Immature natural killer cell (primary cell): ENCODE measurements around the gene IL21. TPM values are rescaled to one million over a fixed set of nuclear protein-coding genes. Genes with fewer than 3 reads are reported as not detected.

Experiments
- DNase-seq, 3 donors: peaks; one replicate each; pipeline ENCODE4 v3.0.0; 2022; ENCODE audit warnings: mixed read lengths in 1 of 3
- H3K27ac Mint-ChIP-seq, 6 donors: one replicate each; pipeline ENCODE4 v1.8.0; 2020; ENCODE audit warnings: mixed read lengths in 6 of 6, mild to moderate bottlenecking in 5 of 6, inconsistent platforms in 4 of 6, moderate library complexity in 3 of 6
- H3K27me3 Mint-ChIP-seq, 3 donors: one replicate each; pipeline ENCODE4 v1.8.0; 2020 to 2021; ENCODE audit warnings: low read depth in 3 of 3, mild to moderate bottlenecking in 3 of 3, mixed read lengths in 3 of 3, moderate library complexity in 3 of 3, inconsistent platforms in 1 of 3
- H3K36me3 Mint-ChIP-seq, 3 donors: one replicate each; pipeline ENCODE4 v1.8.0; 2020; ENCODE audit warnings: mixed read lengths in 3 of 3, inconsistent platforms in 2 of 3, mild to moderate bottlenecking in 2 of 3
- H3K4me1 Mint-ChIP-seq, 2 donors: one replicate each; pipeline ENCODE4 v1.8.0; 2020; ENCODE audit warnings: inconsistent platforms in 2 of 2, mild to moderate bottlenecking in 2 of 2, mixed read lengths in 2 of 2, moderate library complexity in 1 of 2
- H3K4me3 Mint-ChIP-seq, 5 donors: one replicate each; pipeline ENCODE4 v1.8.0; 2020; ENCODE audit warnings: mild to moderate bottlenecking in 5 of 5, mixed read lengths in 5 of 5, inconsistent platforms in 3 of 5, moderate library complexity in 3 of 5
- H3K9me3 Mint-ChIP-seq, 6 donors: one replicate each; pipeline ENCODE4 v1.8.0; 2020; ENCODE audit warnings: mild to moderate bottlenecking in 6 of 6, mixed read lengths in 6 of 6, inconsistent platforms in 4 of 6, moderate library complexity in 3 of 6
- polyA plus RNA-seq, 3 donors: library from polyadenylated mRNA; unstranded; fragments of 300-500 nt; fragmentation: Illumina TruSeq; gene quantifications; one replicate each; pipeline ENCODE4 v1.2.3, GENCODE V29; 2021

Gene IL21
- polyA plus RNA-seq, 3 donors from 2014 or later, result not detected

DNA sequence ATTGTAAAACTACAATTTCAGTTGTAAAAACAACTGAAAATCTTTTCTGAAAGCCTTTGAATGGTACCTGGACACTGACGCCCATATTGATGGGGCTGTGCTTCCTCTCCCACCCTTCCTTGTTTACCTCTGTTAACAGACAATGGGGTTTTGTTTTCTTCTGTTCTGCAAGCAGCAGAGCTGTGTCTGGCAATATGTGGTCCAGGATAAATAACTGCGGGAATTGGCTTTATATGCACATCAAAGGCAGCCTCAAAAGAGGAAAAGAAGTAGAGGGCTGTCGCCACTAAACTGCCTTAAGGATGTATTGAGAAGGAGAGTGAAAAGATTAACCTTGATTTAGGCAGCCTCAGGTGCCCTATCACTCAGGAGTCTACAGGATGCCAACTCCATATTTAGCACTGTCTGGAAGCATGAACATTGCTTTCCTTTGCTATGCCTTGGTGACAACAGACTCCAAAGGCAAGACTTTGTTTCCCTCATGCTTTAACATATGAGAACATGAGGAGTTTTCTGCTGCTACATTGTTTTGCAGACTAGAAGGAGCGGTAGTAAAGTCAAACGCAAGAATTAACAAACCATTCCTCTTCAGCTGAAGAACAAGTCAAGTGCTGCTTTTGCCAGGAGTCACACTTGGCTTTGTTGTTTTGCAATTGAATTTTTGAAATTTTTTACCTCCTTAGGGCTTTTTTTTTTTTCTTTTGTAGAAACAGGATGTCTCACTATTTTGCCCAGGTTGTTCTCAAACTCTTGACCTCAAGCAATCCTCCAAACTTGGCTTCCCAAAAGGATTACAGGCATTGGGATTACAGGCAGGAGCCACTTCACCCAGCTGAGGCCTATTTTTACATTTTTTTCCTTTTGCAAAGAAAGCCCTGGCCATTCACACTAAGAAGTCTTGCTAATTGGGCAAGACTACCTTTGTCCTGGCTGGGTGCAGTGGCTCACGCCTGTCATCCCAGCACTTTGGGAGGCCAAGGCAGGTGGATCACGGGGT, 3.0 kb downstream of the IL21 start:
- Mint-ChIP-seq H3K4me1 (no peaks in the 10 kb centered on the region), H3K36me3 (no peaks in the 10 kb centered on the region), H3K9me3 (no peaks in the 10 kb centered on the region), H3K27me3 (no peaks in the 10 kb centered on the region), H3K27ac (no peak overlapping the region), H3K4me3 (no peak overlapping the region)
- no peak for DNase-seq

GRCh38 chr4:122616915-122617596, 3.8 kb downstream of the IL21 start:
- Mint-ChIP-seq H3K27me3 (no peaks in the 10 kb centered on the region), H3K27ac (no peak overlapping the region), H3K36me3 (no peaks in the 10 kb centered on the region), H3K4me1 (no peaks in the 10 kb centered on the region), H3K9me3 (no peaks in the 10 kb centered on the region), H3K4me3 (no peak overlapping the region)
- DNase-seq, result no peak

- Mint-ChIP-seq H3K27me3 (no peaks in the 10 kb centered on the region), H3K4me1 (no peaks in the 10 kb centered on the region), H3K9me3 (no peaks in the 10 kb centered on the region), H3K27ac (no peak overlapping the region), H3K36me3 (no peaks in the 10 kb centered on the region), H3K4me3 (no peak overlapping the region)
- no peak for DNase-seq
These were observed 6.2 kb downstream of the IL21 start for GRCh38 chr4:122614621-122615020.

GRCh38 chr4:122612540-122612939, 8.3 kb downstream of the IL21 start:
- H3K9me3 Mint-ChIP-seq, result no peaks in the 10 kb centered on the region
- no peak overlapping the region for H3K27ac Mint-ChIP-seq
- DNase-seq, result no peak
- H3K4me1 Mint-ChIP-seq, result no peaks in the 10 kb centered on the region
- no peaks in the 10 kb centered on the region for H3K27me3 Mint-ChIP-seq
- H3K36me3 Mint-ChIP-seq, result no peaks in the 10 kb centered on the region
- H3K4me3 Mint-ChIP-seq, result no peak overlapping the region

DNA sequence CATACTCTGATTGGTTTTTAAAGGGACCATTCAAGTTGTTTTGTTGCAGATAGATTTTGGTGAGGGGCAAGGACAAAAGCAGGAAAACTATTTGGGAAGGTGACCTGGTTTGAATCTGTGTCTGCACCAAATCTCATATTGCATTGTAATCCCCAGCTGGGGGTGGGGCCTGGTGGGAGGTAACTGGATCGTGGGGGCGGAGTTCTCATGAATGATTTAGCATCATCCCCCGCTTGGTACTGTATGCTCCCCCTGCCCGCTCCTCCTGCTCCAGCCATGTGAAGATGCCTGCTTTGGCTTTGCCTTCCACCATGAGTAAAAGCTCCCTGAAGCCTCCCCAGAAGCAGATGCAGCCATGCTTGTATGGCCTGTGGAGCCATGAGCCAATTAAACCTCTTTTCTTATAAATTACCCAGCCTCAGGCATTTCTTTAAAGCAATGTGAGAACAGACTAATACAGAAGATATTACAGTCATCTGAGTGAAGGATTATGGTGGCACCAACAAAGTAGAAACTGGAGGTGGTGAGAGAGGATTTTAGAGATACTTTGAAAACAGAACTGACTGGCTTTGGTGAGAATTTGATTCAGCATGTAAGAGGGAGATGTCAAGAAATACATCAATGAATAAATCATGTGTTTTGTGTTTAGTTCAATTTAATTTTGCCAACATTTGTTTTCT, 14.4 kb downstream of the IL21 start:
- H3K9me3 Mint-ChIP-seq, result peaks cover 0 to 5% (median 0%) of the 10 kb centered on the region in 6 donors
- no peaks in the 10 kb centered on the region for H3K36me3 Mint-ChIP-seq
- H3K27ac Mint-ChIP-seq, result no peak overlapping the region
- H3K4me3 Mint-ChIP-seq, result no peak overlapping the region
- peaks cover 0 to 3% (median 3%) of the 10 kb centered on the region in 3 donors for H3K27me3 Mint-ChIP-seq
- no peak for DNase-seq
- H3K4me1 Mint-ChIP-seq, result no peaks in the 10 kb centered on the region

- no peaks in the 10 kb centered on the region for H3K36me3 Mint-ChIP-seq
- no peaks in the 10 kb centered on the region for H3K4me1 Mint-ChIP-seq
- H3K27ac Mint-ChIP-seq, result no peak overlapping the region
- H3K4me3 Mint-ChIP-seq, result no peak overlapping the region
- H3K27me3 Mint-ChIP-seq, result peaks cover 0 to 12% (median 9%) of the 10 kb centered on the region in 3 donors
- no peak for DNase-seq
- peaks cover 0 to 5% (median 0%) of the 10 kb centered on the region in 6 donors for H3K9me3 Mint-ChIP-seq
These were observed 16.7 kb downstream of the IL21 start for GRCh38 chr4:122604146-122604545.

GRCh38 chr4:122603156-122603574, 17.7 kb downstream of the IL21 start:
- H3K36me3 Mint-ChIP-seq, result no peaks in the 10 kb centered on the region
- peaks cover 0 to 12% (median 9%) of the 10 kb centered on the region in 3 donors for H3K27me3 Mint-ChIP-seq
- peaks cover 0 to 7% (median 0%) of the 10 kb centered on the region in 6 donors for H3K9me3 Mint-ChIP-seq

GRCh38 chr4:122602277-122603142, 18.4 kb downstream of the IL21 start:
- no peaks in the 10 kb centered on the region for H3K4me1 Mint-ChIP-seq
- H3K36me3 Mint-ChIP-seq, result no peaks in the 10 kb centered on the region
- no peak overlapping the region for H3K4me3 Mint-ChIP-seq
- peaks cover 0 to 7% (median 0%) of the 10 kb centered on the region in 6 donors for H3K9me3 Mint-ChIP-seq
- no peak overlapping the region for H3K27ac Mint-ChIP-seq
- DNase-seq, result no peak
- peaks cover 0 to 12% (median 9%) of the 10 kb centered on the region in 3 donors for H3K27me3 Mint-ChIP-seq

More at GRCh38 chr4:122603156-122603574, 17.7 kb downstream of the IL21 start:
- no peaks in the 10 kb centered on the region for H3K4me1 Mint-ChIP-seq
- H3K4me3 Mint-ChIP-seq, result no peak overlapping the region
- no peak for DNase-seq
- no peak overlapping the region for H3K27ac Mint-ChIP-seq

- H3K36me3 Mint-ChIP-seq, result no peaks in the 10 kb centered on the region
- no peaks in the 10 kb centered on the region for H3K9me3 Mint-ChIP-seq
- H3K27ac Mint-ChIP-seq, result no peak overlapping the region
- DNase-seq, result no peak
- H3K27me3 Mint-ChIP-seq, result peaks cover 0 to 7% (median 0%) of the 10 kb centered on the region in 3 donors
- H3K4me3 Mint-ChIP-seq, result no peak overlapping the region
- H3K4me1 Mint-ChIP-seq, result no peaks in the 10 kb centered on the region
These were observed 29.7 kb downstream of the IL21 start for GRCh38 chr4:122591196-122591595.

DNA sequence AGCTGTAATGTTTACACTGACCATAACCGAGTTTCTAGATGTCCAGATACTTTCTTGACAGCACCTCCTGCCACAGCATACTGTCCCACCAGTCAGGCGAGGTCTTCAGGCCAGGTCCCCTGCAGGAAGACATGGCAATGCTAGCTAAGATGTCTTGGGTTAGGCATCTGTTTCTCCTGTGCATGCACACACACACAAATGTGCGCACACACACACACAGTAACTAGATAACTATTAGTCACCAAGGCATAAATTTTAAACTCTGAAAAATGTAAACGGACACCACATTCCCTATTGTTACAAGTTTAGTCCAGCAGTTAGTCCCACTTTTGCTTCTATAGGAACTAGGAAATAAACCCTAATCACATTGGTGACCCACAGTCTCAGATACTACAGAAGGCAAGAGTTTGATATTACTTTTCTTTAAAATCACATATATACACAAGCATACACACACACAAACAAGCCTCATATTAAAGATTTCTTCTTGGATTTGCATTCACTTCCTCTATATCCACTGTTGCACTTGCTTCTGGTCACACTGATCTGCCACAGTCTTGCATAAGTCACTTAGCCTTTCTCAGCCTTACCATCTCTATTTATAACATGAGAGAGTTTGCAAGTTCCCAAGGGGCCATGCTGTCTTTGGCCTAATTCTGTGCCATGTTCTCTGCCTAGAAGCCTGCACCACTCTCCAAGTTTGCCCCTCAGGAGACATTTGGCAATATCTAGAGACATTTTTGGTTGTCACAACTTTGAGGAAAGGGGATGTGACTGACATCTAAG, 32.2 kb downstream of the IL21 start:
- H3K4me3 Mint-ChIP-seq, result no peak overlapping the region
- H3K4me1 Mint-ChIP-seq, result no peaks in the 10 kb centered on the region
- peaks cover 0 to 7% (median 3%) of the 10 kb centered on the region in 3 donors for H3K27me3 Mint-ChIP-seq
- peaks cover 0 to 4% (median 0%) of the 10 kb centered on the region in 6 donors for H3K9me3 Mint-ChIP-seq
- H3K36me3 Mint-ChIP-seq, result no peaks in the 10 kb centered on the region
- no peak for DNase-seq
- no peak overlapping the region for H3K27ac Mint-ChIP-seq

DNA sequence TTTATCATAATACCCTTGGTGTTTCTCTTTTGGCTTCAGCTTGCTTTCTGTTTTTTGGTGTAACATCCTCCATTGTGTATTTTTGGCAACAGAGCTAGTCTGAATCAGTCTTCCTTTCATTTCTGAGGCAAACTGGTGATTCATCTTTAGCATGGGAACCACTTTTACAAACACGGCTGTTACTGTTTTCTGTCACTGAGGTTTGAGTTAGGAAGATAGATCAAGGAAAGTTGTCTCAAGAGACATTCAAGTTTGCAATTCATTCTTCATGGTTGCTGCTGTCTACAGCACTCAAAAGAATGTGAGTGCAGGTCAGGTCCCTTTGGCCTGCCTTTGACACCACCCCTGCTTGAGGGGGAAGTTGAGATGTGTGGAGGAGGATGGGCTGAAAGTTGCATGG, 36.3 kb downstream of the IL21 start:
- Mint-ChIP-seq H3K9me3 (peaks cover 0 to 4% (median 0%) of the 10 kb centered on the region in 6 donors), H3K4me3 (no peak overlapping the region), H3K27me3 (peaks cover 0 to 6% (median 5%) of the 10 kb centered on the region in 3 donors), H3K4me1 (no peaks in the 10 kb centered on the region), H3K27ac (no peak overlapping the region), H3K36me3 (no peaks in the 10 kb centered on the region)
- DNase-seq, result no peak

DNA sequence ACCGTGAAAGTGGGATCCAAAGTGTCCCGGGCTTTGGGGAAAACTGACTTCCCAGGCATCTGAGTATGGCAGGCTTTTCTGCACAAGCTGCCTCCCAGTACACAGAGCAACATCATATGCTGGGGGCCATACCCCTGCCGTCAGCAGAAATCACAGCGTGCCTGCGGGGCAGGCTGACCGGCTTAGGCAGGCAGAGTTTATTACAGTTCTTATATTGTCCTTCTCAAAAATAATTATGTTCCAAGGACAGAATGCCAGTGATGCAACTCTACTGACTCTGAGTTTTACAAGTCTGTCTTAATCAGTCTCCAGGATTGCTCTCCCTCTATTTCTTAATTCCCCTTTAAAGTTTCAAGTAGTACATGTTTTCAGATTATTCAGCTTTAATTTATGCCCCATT, 37.0 kb downstream of the IL21 start:
- Mint-ChIP-seq H3K4me1 (no peaks in the 10 kb centered on the region), H3K9me3 (peaks cover 0 to 4% (median 0%) of the 10 kb centered on the region in 6 donors), H3K4me3 (no peak overlapping the region), H3K27ac (no peak overlapping the region), H3K27me3 (peaks cover 0 to 5% (median 2%) of the 10 kb centered on the region in 3 donors), H3K36me3 (no peaks in the 10 kb centered on the region)
- no peak for DNase-seq
